ENCODE results near the gene BTBD8.

Gene BTBD8

DNA sequence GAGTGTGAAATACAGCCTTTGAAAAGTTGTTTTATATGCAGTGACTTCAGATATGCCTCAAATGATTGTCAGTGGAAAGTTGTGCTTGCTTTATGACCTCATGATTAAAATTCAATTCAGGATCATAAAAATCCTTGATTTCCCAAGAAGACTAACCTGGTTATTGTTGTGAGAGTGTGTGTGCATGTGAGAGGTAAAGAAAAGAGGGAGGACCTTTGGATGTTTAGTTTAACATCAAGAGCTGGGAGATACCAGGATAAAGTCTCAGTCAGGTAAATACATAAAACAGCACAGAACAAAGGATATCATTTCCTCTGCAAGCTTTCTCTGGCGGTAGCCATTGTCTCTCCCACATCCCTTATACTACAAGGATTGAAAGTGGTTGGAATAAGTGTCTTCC lies 14.4 kb downstream of the BTBD8 start:
- DNase-seq: no peak

DNA sequence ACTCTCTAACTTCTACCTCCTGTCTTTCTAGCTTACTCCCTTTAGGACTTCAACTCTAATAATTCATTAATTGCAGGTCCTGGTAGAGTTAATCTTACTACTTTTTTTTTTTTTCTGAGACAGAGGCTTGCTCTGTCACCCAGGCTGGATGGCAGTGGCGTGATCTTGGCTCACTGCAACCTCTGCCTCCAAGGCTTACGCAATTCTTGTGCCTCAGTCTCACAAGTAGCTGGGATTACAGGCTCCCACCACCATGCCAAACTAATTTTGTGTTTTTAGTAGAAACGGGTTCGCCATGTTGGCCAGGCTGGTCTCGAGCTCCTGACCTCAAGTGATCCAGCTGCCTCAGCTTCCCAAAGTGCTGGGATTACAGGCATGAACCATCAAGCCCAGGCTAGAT lies 15.7 kb downstream of the BTBD8 start:
- no peak for DNase-seq

DNA sequence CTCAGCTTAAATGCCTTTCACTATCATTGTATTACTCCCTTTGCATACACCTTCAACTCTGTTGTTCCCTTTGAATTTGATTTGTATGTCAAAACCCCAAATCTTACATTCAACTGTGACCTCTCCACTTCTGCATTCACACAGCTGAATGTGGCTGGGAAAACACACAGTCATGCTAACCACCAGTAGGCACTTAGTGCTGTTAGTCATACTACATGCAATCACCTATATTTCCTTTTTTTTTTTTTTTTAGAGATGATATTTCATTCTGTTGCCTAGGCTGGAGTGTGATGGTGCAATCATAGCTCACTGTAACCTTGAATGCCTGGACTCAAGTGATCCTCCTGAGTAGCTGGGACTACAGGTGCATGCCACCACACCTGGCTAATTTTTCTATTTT lies 16.2 kb downstream of the BTBD8 start:
- no peak for DNase-seq

- DNase-seq: no peak
These were observed 25.5 kb downstream of the BTBD8 start for GRCh38 chr1:92105546-92106081.

DNA sequence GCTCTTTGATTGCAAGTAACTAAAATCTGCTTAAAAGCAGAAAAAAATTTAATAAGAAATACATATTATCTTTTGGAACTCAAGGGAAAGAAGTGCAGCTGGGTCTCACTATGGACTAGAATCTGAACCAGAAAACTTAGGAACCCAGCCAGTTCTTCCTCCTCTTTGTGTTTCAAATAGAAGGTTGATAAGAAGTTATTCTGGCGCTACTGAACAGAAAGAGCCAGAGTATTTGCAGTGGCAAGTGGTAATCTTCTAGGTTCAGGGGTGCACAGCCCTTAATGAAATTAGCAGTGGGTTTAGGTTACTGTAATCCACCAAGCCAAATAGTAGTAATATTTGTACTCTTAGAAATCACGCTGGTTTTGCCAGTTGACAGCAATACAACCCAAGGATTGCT lies 28.5 kb downstream of the BTBD8 start:
- no peak for DNase-seq

DNA sequence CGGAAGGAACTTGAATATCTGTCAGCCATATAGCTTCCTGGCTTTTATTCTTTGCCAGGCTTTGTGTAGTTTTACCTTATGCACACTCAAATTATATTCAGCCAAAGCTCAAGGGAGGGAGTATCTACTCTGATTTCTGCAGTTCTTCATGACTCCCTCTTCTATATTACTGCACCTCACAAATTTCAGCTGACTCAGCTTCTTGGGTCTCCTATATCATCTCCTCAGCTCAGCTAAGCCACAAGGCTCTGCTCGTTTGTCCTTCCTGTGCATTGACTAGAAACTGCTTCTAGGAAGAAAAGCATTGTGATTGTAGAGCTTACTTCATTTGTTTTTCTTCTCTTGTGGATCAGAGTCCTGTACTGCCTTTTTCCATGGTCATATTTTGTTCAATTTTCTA lies 37.4 kb downstream of the BTBD8 start:
- no peak for DNase-seq

GRCh38 chr1:92118826-92119225 lies 38.7 kb downstream of the BTBD8 start:
- no peak for DNase-seq

DNA sequence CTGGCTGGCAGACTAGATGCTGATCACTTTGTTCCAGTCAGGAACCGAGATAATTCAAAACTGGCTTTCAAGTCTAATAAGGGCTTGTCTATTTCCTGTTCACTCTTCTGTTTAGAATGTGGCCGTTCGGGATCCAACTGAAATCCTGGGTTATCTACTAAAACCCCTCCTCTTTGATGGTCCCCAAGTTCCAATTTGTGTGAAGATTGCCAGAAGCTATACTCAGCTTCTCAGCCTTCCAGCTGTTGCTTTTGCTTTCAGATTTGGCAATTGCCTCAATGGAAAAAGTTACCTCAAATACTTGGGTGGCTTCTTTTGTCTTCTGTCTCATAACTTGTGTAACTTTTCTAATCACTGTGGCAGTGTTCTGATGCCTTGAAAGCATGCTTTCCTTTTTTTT lies 43.7 kb downstream of the BTBD8 start:
- DNase-seq: no peak

- no peak for DNase-seq
These were observed 45.1 kb downstream of the BTBD8 start for GRCh38 chr1:92125204-92125603.

DNA sequence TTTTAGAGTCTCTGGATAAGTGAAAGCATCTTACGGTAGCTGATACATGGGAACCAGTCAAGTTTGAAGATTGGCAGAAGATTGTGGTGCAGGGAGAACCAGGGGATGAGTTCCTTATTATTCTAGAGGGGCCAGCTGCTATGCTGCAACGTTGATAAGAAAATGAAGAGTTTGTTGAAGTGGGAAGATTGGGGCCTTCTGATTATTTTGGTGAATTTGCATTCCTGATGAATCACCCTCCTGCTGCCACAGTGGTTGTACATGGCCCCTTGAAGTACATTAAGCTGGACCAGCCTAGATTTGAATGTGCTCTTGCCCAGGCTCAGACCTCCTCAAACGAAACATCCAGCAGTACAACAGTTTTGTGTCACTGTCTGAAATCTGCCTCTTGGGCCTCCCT lies 45.9 kb downstream of the BTBD8 start:
- DNase-seq: no peak

DNA sequence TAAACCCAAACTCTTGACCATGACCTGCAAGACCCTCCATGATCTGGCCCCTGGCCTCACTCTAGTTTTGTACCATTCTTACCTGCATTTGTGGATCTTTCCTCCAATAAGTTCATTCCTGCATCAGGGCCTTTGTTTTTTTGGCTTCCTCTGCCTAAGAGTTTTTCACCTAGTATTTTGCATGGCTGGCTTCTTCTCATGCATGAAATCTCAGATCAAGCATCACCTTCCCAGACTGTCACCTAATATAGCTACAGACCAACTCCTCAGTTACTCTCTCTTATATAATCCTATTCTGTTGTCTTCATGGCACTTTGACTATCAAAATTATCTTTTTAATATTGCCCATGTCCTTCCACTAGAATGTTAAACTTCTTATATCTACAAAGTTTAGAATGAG lies 54.2 kb downstream of the BTBD8 start:
- no peak for DNase-seq

DNA sequence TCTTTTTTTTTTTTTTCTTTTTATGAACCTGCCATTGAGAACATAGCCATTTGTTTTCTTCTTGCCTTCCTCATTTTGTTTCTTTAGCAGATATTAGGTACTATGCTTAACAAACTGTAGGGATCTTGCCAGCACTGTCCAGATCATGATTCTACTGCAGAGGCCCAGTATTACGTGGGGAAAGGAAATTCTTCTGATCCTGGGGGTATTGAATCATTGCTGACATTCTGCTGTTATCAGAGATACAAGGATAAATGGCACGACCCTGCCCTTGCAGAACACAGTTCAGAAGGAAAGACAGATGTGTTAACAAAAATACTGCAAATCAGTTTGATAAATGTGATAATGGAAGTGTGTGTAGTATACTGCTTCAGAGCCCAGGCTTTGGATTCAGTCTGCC lies 56.2 kb downstream of the BTBD8 start:
- no peak for DNase-seq

- DNase-seq: no peak
These were observed 74.8 kb downstream of the BTBD8 start for GRCh38 chr1:92154934-92155333.

- DNase-seq: no peak
These were observed 79.4 kb downstream of the BTBD8 start for GRCh38 chr1:92159593-92159992.

DNA sequence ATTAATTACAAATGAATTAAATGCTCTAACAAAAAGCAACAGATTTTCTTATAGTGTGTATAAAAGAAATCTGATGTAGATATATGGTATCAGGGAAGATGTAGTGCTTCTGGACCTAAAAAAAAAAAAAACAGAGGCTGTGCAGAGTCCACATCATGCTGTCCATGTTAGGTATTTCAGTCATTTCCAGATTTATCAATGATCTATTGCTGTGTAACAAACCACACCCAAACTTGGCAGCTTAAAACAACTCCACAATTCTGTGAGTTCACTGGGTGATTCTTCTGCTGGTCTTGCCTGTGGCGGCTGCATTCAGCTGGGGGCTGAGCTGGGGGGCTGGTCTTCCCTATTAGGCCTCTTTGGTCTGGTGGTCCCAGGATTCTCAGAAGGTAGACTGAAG lies 85.2 kb downstream of the BTBD8 start:
- DNase-seq: no peak

- no peak for DNase-seq
These were observed 87.0 kb downstream of the BTBD8 start for GRCh38 chr1:92167151-92167550.

GRCh38 chr1:92168657-92169056 lies 88.5 kb downstream of the BTBD8 start:
- no peak for DNase-seq

DNA sequence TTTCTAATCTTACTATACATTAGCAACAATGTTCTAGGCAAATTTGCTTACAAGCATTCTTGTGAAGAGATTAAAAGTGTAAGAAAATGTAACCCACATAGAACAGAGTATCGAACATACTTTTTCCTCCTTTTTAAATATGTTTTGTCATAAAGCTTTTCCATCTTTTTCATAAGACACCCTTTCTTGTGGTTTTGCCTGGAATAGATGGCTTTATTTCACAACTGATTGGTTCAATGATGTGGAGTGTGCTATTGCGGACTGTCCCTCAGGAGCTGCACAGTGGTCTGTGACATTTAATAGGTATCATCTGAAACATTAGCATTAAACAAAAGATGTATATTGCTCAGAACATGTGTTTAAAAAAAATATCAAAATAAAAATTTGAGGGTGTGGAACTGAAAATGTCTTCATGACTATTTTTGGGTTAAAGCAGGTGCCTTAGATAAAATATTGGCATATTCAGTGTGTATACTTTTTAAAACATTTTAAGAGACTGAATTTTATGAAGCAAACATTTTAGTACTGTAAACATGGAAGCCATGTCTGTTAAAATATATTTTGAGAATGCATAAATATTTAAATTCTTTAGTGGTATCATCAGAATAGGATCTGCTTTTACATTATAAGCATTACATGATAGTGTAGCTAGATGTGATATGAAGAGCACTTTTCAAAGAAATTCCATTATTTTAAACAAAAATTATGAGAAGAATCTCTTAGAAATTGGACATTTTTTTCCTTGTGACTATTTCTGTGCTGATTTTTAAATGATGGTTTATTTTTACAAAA lies 89.3 kb downstream of the BTBD8 start:
- no peak for DNase-seq

DNA sequence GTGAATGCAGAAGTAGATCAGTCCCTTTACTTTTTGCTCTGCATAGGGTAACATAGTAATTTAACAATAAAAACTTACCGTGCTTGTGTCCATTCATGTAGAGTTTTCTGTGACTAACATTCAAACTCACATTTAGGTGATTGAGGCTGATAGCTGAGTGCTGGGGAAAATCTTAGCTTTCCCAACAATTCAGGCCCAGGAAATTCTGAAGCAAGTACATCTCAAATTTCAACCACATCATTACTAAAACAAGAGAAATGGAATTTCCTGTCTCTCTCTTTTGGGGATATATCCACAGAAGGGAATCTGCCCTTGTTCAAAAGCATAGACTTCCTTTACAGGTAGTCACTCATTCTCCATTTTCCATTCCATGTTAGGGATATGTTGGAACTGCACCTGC lies 104.5 kb downstream of the BTBD8 start:
- DNase-seq: peak; percentile 79

DNA sequence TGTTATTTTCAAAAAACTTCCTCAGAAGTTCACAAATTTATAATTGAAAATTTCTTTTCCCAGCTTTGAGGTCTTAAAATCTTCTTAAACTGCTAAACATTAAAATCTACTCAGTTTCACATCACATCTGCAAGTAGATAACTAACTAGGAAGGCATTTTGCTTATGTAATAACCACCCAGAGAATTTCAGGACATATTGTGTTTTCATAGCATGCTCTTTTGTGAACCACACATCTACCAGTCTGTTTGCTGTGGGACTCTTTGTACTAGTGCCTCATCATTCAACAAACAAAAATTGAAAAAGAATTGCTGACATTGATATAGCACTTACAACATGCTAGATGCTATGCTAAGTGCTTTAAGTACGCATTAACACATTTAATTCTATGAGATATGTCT lies 105.9 kb downstream of the BTBD8 start:
- DNase-seq: peak; percentile 25

- DNase-seq: no peak
These were observed 108.5 kb downstream of the BTBD8 start for GRCh38 chr1:92188436-92189255.

DNA sequence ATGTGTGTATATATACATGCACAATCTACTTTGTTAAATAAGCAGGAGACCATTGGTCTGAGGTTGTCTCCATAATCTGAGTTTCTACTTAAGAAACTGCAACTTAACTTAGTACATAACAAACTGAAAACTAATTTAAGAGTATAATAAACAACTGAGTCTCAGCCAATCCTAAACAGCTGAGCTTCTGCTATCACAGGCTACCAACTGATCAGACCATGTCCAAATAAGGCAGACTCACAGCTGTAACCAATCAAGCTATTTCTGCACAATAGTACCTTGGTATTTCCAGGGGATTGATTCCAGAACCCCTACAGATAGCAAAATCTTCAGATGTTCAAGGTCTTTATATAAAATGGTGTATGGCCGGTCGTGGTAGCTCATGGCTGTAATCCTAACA lies 111.6 kb downstream of the BTBD8 start:
- no peak for DNase-seq

GRCh38 chr1:92192246-92192645 lies 112.1 kb downstream of the BTBD8 start:
- no peak for DNase-seq

- DNase-seq: no peak
These were observed 114.4 kb downstream of the BTBD8 start for GRCh38 chr1:92194511-92194910.

Measured in fibroblast of skin of right quadriceps (primary cell).